ENCODE data around the gene CIC.
"Not testable (repeated sequence)": the region's sequence is repeated elsewhere in the genome, so short reads cannot be mapped to it uniquely, and the experiment has no call there.

Gene CIC

DNA sequence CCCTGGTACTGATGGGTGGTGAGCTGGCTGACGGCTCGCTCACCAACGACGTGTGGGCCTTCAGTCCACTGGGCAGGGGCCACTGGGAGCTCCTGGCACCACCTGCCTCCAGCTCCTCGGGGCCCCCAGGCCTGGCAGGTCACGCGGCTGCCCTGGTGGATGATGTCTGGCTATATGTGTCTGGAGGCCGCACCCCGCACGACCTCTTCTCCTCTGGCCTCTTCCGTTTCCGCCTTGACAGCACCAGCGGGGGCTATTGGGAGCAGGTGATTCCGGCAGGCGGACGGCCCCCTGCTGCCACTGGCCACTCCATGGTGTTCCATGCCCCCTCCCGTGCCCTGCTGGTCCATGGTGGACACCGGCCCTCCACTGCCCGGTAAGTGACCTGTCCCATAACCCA is 66.9 kb downstream of the CIC start:
- no peak for DNase-seq

DNA sequence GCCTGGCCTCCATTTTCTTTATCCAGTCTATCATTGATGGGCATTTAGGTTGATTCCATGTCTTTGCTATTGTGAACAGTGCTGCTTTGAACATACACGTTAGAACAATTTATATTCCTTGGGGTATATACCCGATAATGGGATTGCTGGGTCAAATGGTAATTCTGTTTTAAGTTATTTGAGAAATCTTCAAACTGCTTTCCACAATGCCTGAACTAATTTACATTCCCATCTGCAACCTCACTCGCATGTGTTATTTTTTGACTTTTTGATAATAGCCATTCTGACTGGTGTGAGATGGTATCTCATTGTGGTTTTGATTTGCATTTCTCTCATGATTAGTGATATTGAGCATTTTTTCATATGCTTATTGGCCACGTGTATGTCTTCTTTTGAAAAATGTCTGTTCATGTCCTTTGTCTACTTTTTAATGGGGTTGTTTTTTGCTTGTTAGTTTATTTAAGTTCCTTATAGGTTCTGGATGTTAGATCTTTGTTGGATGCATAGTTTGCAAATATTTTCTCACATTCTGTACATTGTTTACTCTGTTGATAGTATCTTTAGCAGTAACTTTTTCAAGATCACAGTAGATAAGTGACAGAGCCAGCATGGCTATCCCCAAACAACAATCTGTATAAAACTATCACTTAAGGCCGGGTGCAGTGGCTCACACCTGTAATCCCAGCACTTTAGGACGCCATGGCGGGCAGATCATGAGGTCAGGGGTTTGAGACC is 70.2 kb downstream of the CIC start:
- not testable (repeated sequence) for DNase-seq

DNA sequence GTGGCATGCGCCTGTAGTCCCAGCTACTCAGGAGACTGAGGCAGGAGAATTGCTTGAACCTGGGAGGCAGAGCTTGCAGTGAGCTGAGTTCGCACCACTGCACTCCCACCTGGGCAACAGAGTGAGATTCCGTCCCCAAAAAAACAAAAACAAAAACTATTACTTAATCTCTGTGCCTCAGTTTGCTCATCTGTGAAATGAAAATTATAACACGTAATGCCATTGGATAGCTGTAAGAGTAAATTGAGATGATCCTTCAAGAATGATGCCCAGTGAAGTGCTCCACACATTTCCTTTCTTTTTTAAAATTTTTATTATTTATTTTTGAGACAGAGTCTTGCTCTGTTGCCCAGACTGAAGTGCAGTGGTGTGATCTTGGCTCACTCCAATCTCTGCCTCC is 70.9 kb downstream of the CIC start:
- DNase-seq, result not testable (repeated sequence)

DNA sequence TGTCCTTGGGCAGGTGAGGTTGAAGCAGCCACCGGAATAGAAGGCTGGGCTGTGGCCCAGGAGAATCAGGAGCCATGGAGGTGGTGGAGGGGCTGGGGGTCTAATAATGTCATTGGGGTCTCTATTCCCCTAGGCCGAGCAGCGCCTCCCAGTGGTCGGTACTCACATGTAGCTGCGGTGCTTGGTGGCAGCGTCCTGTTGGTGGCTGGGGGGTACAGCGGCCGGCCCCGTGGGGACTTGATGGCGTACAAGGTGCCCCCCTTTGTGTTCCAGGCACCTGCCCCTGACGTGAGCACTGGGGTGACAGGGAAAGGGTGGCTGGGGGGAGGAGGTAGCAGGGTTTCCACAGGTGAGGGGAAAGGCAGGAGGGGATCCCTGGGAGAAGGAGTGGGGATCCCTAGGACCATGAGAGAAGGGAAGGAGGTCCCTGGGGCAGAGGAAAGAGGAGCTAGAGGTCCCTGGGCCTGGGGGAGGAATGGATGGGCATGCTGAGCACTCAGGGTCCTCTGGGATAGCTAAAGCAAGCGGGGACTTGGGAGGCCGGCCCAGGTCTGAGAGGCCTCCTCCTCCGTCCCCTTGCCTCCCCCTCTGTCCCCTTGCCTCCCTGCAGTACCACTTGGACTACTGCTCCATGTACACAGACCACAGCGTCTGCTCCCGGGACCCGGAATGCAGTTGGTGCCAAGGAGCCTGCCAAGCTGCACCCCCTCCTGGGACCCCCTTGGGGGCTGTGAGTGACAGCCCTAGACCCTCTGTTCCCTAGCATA is 74.5 kb downstream of the CIC start:
- no peak for DNase-seq

DNA sequence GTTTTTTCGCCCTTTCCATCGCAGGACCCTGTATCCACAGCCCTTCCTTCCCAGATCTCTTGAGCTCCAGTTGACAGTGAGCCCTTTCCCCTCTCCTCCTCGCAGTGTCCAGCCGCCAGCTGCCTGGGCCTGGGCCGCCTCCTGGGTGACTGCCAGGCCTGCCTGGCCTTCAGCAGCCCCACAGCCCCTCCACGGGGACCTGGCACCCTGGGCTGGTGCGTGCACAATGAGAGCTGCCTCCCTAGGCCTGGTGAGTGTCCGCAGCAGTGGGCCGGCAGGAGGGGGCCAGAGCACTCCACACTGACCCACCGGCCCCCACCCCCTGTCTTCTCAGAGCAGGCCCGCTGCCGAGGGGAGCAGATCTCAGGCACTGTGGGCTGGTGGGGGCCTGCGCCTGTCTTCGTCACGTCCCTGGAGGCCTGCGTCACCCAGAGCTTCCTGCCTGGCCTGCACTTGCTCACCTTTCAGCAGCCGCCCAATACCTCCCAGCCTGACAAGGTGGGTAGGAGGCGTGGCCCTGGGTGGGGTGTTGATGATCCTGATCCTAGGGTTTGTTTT is 75.4 kb downstream of the CIC start:
- DNase-seq, result no peak
